K562 (cell line): ENCODE results near the gene BAD. TPM values are rescaled to one million over a fixed set of nuclear protein-coding genes. Genes with fewer than 3 reads are reported as not detected.
A peak's percentile ranks its signal among the peaks of the same experiment; 100 is the strongest.

Source experiments
- BCLAF1 ChIP-seq, 2 experiments: fragments of 450-650 bp in 1 of 2; IDR thresholded peaks; 2 replicates each; pipeline ENCODE4 v1.6.1; 2011 to 2017; ENCODE audit warnings: low read depth in 2 of 2, antibody characterized with exemption in 1 of 2, borderline replicate concordance in 1 of 2, low read length in 1 of 2, mild to moderate bottlenecking in 1 of 2, mixed read lengths in 1 of 2; ENCODE audit not compliant: control insufficient read depth in 1 of 2
- CLOCK ChIP-seq: fragments of 250-450 bp; sonication (Bioruptor Pico); IDR thresholded peaks from 2 replicates; pipeline ENCODE4 v1.4.0; 2020; ENCODE audit warnings: mild to moderate bottlenecking, moderate library complexity, borderline replicate concordance
- CREB5 ChIP-seq: fragments of 250-450 bp; sonication (Bioruptor Pico); IDR thresholded peaks from 2 replicates; pipeline ENCODE4 v1.5.0; 2020; ENCODE audit warnings: mild to moderate bottlenecking
- MYC ChIP-seq, 2 experiments: fragments of 250-450 bp in 1 of 2; sonication (Bioruptor Pico) in 1 of 2; IDR thresholded peaks; 2 replicates each; pipeline versions ENCODE4 v1.5.1 to v1.6.1; 2012 to 2021; ENCODE audit warnings: low read depth in 2 of 2, borderline replicate concordance in 1 of 2, improper control_type of control experiment in 1 of 2, low read length in 1 of 2, mild to moderate bottlenecking in 1 of 2, moderate library complexity in 1 of 2
- PREB ChIP-seq: sonication (generic); formaldehyde crosslinking; IDR thresholded peaks from 2 replicates; pipeline ENCODE4 v1.8.1; 2023; ENCODE audit warnings: mild to moderate bottlenecking, missing genetic modification reagents
- RREB1 ChIP-seq: fragments of 250-450 bp; sonication (Bioruptor Pico); IDR thresholded peaks from 2 replicates; pipeline ENCODE4 v1.4.0; 2020
- SNAPC5 ChIP-seq: fragments of 250-450 bp; sonication (Bioruptor Pico); IDR thresholded peaks from 2 replicates; pipeline ENCODE4 v1.8.0; 2021; ENCODE audit warnings: moderate library complexity, mild to moderate bottlenecking, inconsistent platforms
- STAT5B ChIP-seq: fragments of 250-450 bp; sonication (Bioruptor Pico); IDR thresholded peaks from 2 replicates; pipeline ENCODE4 v1.8.0; 2021; ENCODE audit warnings: mild to moderate bottlenecking, inconsistent platforms
- TFAM ChIP-seq: fragments of 250-450 bp; sonication (Bioruptor Pico); conservative IDR thresholded peaks from 2 replicates; pipeline ENCODE4 v1.5.0; 2021; ENCODE audit warnings: mild to moderate bottlenecking, moderate library complexity
- polyA plus RNA-seq, 8 experiments: library from polyadenylated mRNA; depleted of rRNA in 4 of 8; stranded (reverse) in 5 of 8; unstranded in 3 of 8; fragments of >200 nt; fragmentation: Nextera tagmentation in 2 of 8; fragmentation: Illumina TruSeq in 1 of 8; extraction: Ambion mirVana in 2 of 8; extraction: Trizol in 1 of 8; gene quantifications; 2 replicates each; pipeline versions ENCODE4 v1.2.1 to v1.2.3, GENCODE V29; 2011 to 2014; ENCODE audit warnings: inconsistent platforms in 1 of 8, missing spikeins in 1 of 8
- total RNA-seq, 7 experiments: library from RNA; depleted of rRNA in 6 of 7; stranded (reverse); fragments of >200 nt in 6 of 7; fragmentation: Illumina TruSeq in 2 of 7; extraction: Trizol in 2 of 7; gene quantifications; 2 replicates each; pipeline versions ENCODE4 v1.2.1 to v1.2.3, GENCODE V29; 2011 to 2021; ENCODE audit warnings: low replicate concordance in 1 of 7

The BAD gene
- total and polyA plus RNA-seq, 9 of the 15 experiments (the other 6 are each of a cell fraction or from before 2014, with no cell fraction given) = 0.61 to 45.6 (median 11.8) TPM

- TF ChIP-seq TFAM (CRISPR knock-in tag) (no peak), SNAPC5 (CRISPR knock-in tag) (no peak), MYC (IDR thresholded peaks at IDR 0.05; ENCODE audit: low read depth, low read length) (no peak), MYC (CRISPR knock-in tag; IDR thresholded peaks at IDR 0.05; ENCODE audit: borderline replicate concordance, low read depth) (peak; percentile 76; the same call in 1 of the 2 replicates), CREB5 (CRISPR knock-in tag) (no peak), BCLAF1 (IDR thresholded peaks at IDR 0.05; ENCODE audit: borderline replicate concordance in 1 of 2, control insufficient read depth in 1 of 2, low read depth in 2 of 2, low read length in 1 of 2) (no peak), RREB1 (CRISPR knock-in tag) (no peak; the same call in 1 of the 2 replicates), STAT5B (CRISPR knock-in tag) (no peak), CLOCK (no peak), PREB (CRISPR knock-in tag) (no peak)
These were observed 42.7 kb downstream of the BAD start (continued) for GRCh38 chr11:64241491-64242374.
